A549 treated with Hydrocortisone at 1 μM for 4 hours (cell line): ENCODE measurements around the gene NODAL. TPM values are rescaled to one million over a fixed set of nuclear protein-coding genes. Genes with fewer than 3 reads are reported as not detected.

Experiments
- total RNA-seq: library from RNA; stranded (reverse); fragments of 200-300 nt; extraction: Qiagen RNA extraction; gene quantifications from 5 replicates; pipeline ENCODE4 v1.2.3, GENCODE V29; 2022

The NODAL gene
- not detected in 5 replicates for total RNA-seq

GRCh38 chr10:70441161-70441894 is at the start of gene NODAL:
Gene NODAL (minus strand): TSS chr10:70441681. CDS start chr10:70441667, 14 bp downstream.

GRCh38 chr10:70478191-70479164 is 37.0 kb upstream of the NODAL start, which contains the start of gene PALD1:
Gene PALD1 (plus strand): TSS chr10:70478767. CDS start chr10:70525952, 47,185 bp downstream.

GRCh38 chr10:70404036-70404786 is 37.3 kb downstream of the NODAL start, which contains the start of gene EIF4EBP2:
Gene EIF4EBP2 (plus strand): TSS chr10:70404145. CDS start chr10:70404402, 257 bp downstream.

Other genes starting within 250 kb of the NODAL start
- gene PPA1, start 208.3 kb downstream of the NODAL start, total RNA-seq, result 222 to 285 TPM (median 235 TPM) in 5 replicates
- gene NPFFR1, start 157.7 kb downstream of the NODAL start, total RNA-seq, result not detected in 5 replicates
- gene LRRC20, start 59.1 kb downstream of the NODAL start, total RNA-seq, result 16.1 to 22.5 TPM (median 21.0 TPM) in 5 replicates
- 12.0 to 17.3 TPM (median 14.1 TPM) in 5 replicates for gene EIF4EBP2, start 37.5 kb downstream of the NODAL start, total RNA-seq
- gene PALD1, start 37.1 kb upstream of the NODAL start, total RNA-seq, result 5.1 to 7.0 TPM (median 6.9 TPM) in 5 replicates
- gene PRF1, start 161.1 kb upstream of the NODAL start, total RNA-seq, result 0.03 TPM in 1 of 5 replicates, not detected in the others
- 0.12 to 0.24 TPM (median 0.16 TPM) in 5 replicates for gene ADAMTS14, start 230.8 kb upstream of the NODAL start, total RNA-seq